Measurements from ENCODE around the gene OR9Q1. TPM values are rescaled to one million over a fixed set of nuclear protein-coding genes. Genes with fewer than 3 reads are reported as not detected.

OR9Q1 gene
- total RNA-seq, 2 experiments from 2014 or later, result not detected

- Histone ChIP-seq H3K9me2 (ENCODE audit: insufficient read depth, low read length) (no peaks in the 10 kb centered on the region), H3K27ac (ENCODE audit: low read depth, low read length, poor library complexity, severe bottlenecking) (no peak overlapping the region), H3K4me2 (ENCODE audit: low read length) (no peak overlapping the region), H3K4me3 (ENCODE audit: low read depth, low read length, poor library complexity, severe bottlenecking) (no peak overlapping the region), H3K36me3 (ENCODE audit: insufficient read depth, low read length) (no peaks in the 10 kb centered on the region), H3K4me1 (ENCODE audit: insufficient read depth, low read length, poor library complexity, severe bottlenecking) (no peaks in the 10 kb centered on the region), H3K9me3 (ENCODE audit: low read length) (no peaks in the 10 kb centered on the region), H2AFZ (ENCODE audit: low read length) (no peak overlapping the region), H3K79me2 (ENCODE audit: insufficient read depth, low read depth, low read length) (no peaks in the 10 kb centered on the region), H4K20me1 (ENCODE audit: insufficient read depth, low read length) (no peaks in the 10 kb centered on the region)
- no TSS peak for BruUV-seq (replicated peaks)
- CTCF ChIA-PET (ENCODE audit: unreplicated experiment), result no interaction called here
- intact Hi-C loops (cut with micrococcal nuclease; ENCODE audit: unreplicated experiment), result no loop called here
- POLR2A ChIA-PET, result interaction anchor here (0.6 kb wide), 1 partner anchor 982 kb away, joined by 3 read pairs; no protein-coding TSS in a partner anchor
- no peak for TF ChIP-seq EZH2phosphoT487 (IDR thresholded peaks at IDR 0.05; ENCODE audit: borderline replicate concordance, low read depth, low read length)
- TF ChIP-seq CTCF (conservative IDR thresholded peaks at IDR 0.05; ENCODE audit: low read length), result no peak
- no peak for DNase-seq (ENCODE audit: low spot score)
These were observed 965 bp downstream of the OR9Q1 start for GRCh38 chr11:58024601-58025091.

GRCh38 chr11:58027341-58027740, 3.7 kb downstream of the OR9Q1 start:
- Histone ChIP-seq H3K4me1 (ENCODE audit: insufficient read depth, low read length, poor library complexity, severe bottlenecking) (no peaks in the 10 kb centered on the region), H3K27ac (ENCODE audit: low read depth, low read length, poor library complexity, severe bottlenecking) (no peak overlapping the region), H3K4me3 (ENCODE audit: low read depth, low read length, poor library complexity, severe bottlenecking) (no peak overlapping the region), H3K9me3 (ENCODE audit: low read length) (no peaks in the 10 kb centered on the region), H3K9me2 (ENCODE audit: insufficient read depth, low read length) (no peaks in the 10 kb centered on the region), H4K20me1 (ENCODE audit: insufficient read depth, low read length) (no peaks in the 10 kb centered on the region), H3K4me2 (ENCODE audit: low read length) (no peak overlapping the region), H2AFZ (ENCODE audit: low read length) (no peak overlapping the region), H3K79me2 (ENCODE audit: insufficient read depth, low read depth, low read length) (no peaks in the 10 kb centered on the region), H3K36me3 (ENCODE audit: insufficient read depth, low read length) (no peaks in the 10 kb centered on the region)
- ChIA-PET CTCF (ENCODE audit: unreplicated experiment) (no interaction called here), POLR2A (no interaction called here)
- TF ChIP-seq EZH2phosphoT487 (IDR thresholded peaks at IDR 0.05; ENCODE audit: borderline replicate concordance, low read depth, low read length), result no peak
- no peak for TF ChIP-seq CTCF (conservative IDR thresholded peaks at IDR 0.05; ENCODE audit: low read length)
- DNase-seq (ENCODE audit: low spot score), result no peak
- intact Hi-C loops (cut with micrococcal nuclease; ENCODE audit: unreplicated experiment), result no loop called here
- no TSS peak for BruUV-seq (replicated peaks)

GRCh38 chr11:58028687-58029411, 5.2 kb downstream of the OR9Q1 start:
- no peak for DNase-seq (ENCODE audit: low spot score)
- Histone ChIP-seq H2AFZ (ENCODE audit: low read length) (no peak overlapping the region), H4K20me1 (ENCODE audit: insufficient read depth, low read length) (no peaks in the 10 kb centered on the region), H3K36me3 (ENCODE audit: insufficient read depth, low read length) (no peaks in the 10 kb centered on the region), H3K4me1 (ENCODE audit: insufficient read depth, low read length, poor library complexity, severe bottlenecking) (no peaks in the 10 kb centered on the region), H3K27ac (ENCODE audit: low read depth, low read length, poor library complexity, severe bottlenecking) (no peak overlapping the region), H3K4me3 (ENCODE audit: low read depth, low read length, poor library complexity, severe bottlenecking) (no peak overlapping the region), H3K9me3 (ENCODE audit: low read length) (no peaks in the 10 kb centered on the region), H3K79me2 (ENCODE audit: insufficient read depth, low read depth, low read length) (no peaks in the 10 kb centered on the region), H3K9me2 (ENCODE audit: insufficient read depth, low read length) (no peaks in the 10 kb centered on the region), H3K4me2 (ENCODE audit: low read length) (no peak overlapping the region)
- ChIA-PET CTCF (ENCODE audit: unreplicated experiment) (no interaction called here), POLR2A (no interaction called here)
- intact Hi-C loops (cut with micrococcal nuclease; ENCODE audit: unreplicated experiment), result no loop called here
- TF ChIP-seq CTCF (conservative IDR thresholded peaks at IDR 0.05; ENCODE audit: low read length) (no peak), EZH2phosphoT487 (IDR thresholded peaks at IDR 0.05; ENCODE audit: borderline replicate concordance, low read depth, low read length) (no peak)
- no TSS peak for BruUV-seq (replicated peaks)

Measured in OCI-LY7 (cell line).